Kidney glomerular epithelial cell (primary cell): ENCODE results near the gene IL23R.

Source experiments
- DNase-seq: peaks from one replicate; lab custom pipeline; 2025; lab: John Stamatoyannopoulos, UW

IL23R gene

GRCh38 chr1:67239738-67240137 lies 73.5 kb downstream of the IL23R start:
- no peak for DNase-seq

GRCh38 chr1:67241200-67241746 lies 75.0 kb downstream of the IL23R start:
- DNase-seq, result no peak

GRCh38 chr1:67242016-67242415 lies 75.8 kb downstream of the IL23R start:
- DNase-seq, result no peak

GRCh38 chr1:67250051-67250653 lies 83.9 kb downstream of the IL23R start:
- DNase-seq, result no peak

GRCh38 chr1:67256291-67257172 lies 90.3 kb downstream of the IL23R start:
- no peak for DNase-seq

GRCh38 chr1:67257173-67257535 lies 90.9 kb downstream of the IL23R start:
- no peak for DNase-seq

GRCh38 chr1:67261680-67262079 lies 95.4 kb downstream of the IL23R start:
- DNase-seq, result no peak

GRCh38 chr1:67262735-67263134 lies 96.5 kb downstream of the IL23R start:
- no peak for DNase-seq

GRCh38 chr1:67264152-67264551 lies 97.9 kb downstream of the IL23R start:
- DNase-seq, result no peak

GRCh38 chr1:67264899-67265298 lies 98.6 kb downstream of the IL23R start:
- DNase-seq, result no peak

- DNase-seq, result no peak
Measured at GRCh38 chr1:67269061-67269460, 102.8 kb downstream of the IL23R start.

- DNase-seq, result no peak
Measured at GRCh38 chr1:67270541-67270940, 104.3 kb downstream of the IL23R start.

- no peak for DNase-seq
Measured at GRCh38 chr1:67273591-67273990, 107.3 kb downstream of the IL23R start.

GRCh38 chr1:67274623-67275325 lies 108.5 kb downstream of the IL23R start:
- no peak for DNase-seq

GRCh38 chr1:67280696-67281095 lies 114.4 kb downstream of the IL23R start:
- DNase-seq, result no peak

GRCh38 chr1:67281244-67281643 lies 115.0 kb downstream of the IL23R start:
- no peak for DNase-seq

- DNase-seq, result peak; percentile 40
Measured at GRCh38 chr1:67285780-67286488, 119.7 kb downstream of the IL23R start.

- DNase-seq, result no peak
Measured at GRCh38 chr1:67290236-67290635, 124.0 kb downstream of the IL23R start.

GRCh38 chr1:67294836-67295617 lies 128.8 kb downstream of the IL23R start:
- no peak for DNase-seq

GRCh38 chr1:67298762-67299161 lies 132.5 kb downstream of the IL23R start:
- no peak for DNase-seq

- no peak for DNase-seq
Measured at GRCh38 chr1:67299296-67299695, 133.0 kb downstream of the IL23R start.
